ENCODE measurements around the gene KRTAP5-2.

KRTAP5-2 gene

DNA sequence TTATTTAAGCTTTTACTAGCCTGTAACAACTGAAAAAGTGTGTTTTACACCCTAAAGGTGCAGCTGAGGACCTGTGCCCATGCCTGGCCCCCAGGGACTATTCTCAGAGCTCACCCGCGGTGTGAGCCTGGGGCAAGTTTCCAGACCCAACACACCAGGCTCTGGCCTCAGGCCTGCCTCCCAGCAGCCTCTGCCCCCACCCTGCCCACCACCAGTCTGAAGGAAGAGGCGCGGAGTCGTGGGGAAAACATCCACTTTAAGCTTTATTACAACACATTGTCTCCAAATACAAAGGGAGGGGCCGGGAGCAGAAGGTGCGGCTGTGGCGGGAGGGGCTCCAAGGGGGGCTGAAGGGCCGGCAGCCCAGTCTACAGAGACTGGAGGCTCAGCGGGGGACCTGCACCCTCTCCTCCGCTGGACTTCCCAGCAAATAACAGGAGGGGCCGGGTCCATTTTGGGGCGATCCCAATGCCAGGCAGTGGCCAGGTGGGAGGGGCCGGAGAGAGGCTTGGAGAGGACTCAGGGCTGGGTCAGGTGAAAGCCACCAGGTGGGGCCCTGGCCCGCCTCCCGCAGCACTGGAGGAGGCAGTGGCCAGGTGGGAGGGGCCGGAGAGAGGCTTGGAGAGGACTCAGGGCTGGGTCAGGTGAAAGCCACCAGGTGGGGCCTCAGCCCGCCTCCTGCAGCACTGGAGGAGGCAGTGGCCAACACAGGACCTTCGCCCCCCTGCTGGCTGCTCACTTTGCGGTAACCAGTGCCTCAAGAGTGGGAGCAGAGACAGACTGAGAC lies 44.1 kb downstream of the KRTAP5-2 start:
- no peak overlapping the region for H3K27ac ChIP-seq
- no peak overlapping the region for H3K4me2 ChIP-seq
- peaks cover 29% of the 10 kb centered on the region; the same call in 1 of the 2 replicates for H3K27me3 ChIP-seq (ENCODE audit: insufficient read depth, low read depth)

DNA sequence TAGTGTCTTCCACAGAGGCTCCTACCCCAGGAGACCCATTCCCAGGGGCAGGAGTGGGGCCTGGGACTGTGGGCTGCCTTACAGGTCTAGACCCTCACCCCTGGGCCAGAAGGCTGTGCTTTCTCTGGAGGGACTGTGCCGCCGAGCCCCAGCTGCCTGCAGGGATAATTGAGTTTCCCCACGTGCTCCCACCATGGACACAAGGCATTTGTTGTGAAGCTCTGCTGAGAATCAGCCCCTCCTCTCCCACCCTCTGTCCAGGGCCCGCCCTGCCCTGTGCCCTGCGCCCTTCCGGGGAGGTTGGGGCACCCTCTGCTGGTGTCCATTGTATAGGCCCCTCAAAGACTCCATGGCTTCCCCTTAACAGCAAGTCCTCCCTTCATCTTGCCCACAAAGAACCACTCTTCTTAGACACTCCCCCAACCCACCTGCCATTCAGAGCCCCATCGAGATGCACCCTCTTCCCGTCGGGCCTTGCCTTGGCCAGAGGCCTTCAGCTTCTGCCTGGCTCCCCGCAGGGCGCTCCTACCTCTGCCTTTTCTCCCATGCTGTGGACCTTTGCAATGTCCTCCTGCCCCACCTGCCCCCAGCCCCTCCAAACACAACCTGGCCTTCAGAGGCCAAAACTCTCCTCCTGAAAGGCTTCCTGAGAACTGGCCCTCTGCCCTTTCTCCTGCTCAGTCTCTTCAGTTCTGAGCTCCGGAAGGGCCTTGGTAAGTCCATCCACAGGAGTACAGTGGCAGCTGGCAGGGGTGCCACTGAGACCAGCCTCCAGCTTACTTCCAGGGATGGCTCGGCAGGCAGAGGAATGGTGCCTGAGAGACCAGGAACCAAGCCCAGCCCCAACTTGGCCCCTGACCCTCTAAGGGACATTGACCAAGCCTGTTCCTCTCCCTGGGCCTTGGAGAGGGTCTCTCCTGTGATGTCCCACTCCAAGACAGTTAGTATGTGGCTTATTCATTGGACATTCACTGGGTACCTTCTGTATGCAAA lies 48.5 kb downstream of the KRTAP5-2 start:
- Histone ChIP-seq H3K4me1 (ENCODE audit: low read depth, poor library complexity, severe bottlenecking) (no peaks in the 10 kb centered on the region), H3K27me3 (ENCODE audit: insufficient read depth, low read depth) (peaks cover 65% of the 10 kb centered on the region), H3K27ac (no peak overlapping the region), H3K36me3 (ENCODE audit: insufficient read depth) (no peaks in the 10 kb centered on the region), H2AFZ (ENCODE audit: low read depth) (no peak overlapping the region), H3K9ac (no peak overlapping the region), H3K4me3 (IDR thresholded peaks at IDR 0.05; ENCODE audit: insufficient read depth, low read depth, low read length) (no peak overlapping the region), H3K79me2 (ENCODE audit: insufficient read depth, low read depth) (no peaks in the 10 kb centered on the region), H3K4me2 (no peak overlapping the region), H4K20me1 (ENCODE audit: insufficient read depth) (no peaks in the 10 kb centered on the region)
- TF ChIP-seq, protein P1, sequence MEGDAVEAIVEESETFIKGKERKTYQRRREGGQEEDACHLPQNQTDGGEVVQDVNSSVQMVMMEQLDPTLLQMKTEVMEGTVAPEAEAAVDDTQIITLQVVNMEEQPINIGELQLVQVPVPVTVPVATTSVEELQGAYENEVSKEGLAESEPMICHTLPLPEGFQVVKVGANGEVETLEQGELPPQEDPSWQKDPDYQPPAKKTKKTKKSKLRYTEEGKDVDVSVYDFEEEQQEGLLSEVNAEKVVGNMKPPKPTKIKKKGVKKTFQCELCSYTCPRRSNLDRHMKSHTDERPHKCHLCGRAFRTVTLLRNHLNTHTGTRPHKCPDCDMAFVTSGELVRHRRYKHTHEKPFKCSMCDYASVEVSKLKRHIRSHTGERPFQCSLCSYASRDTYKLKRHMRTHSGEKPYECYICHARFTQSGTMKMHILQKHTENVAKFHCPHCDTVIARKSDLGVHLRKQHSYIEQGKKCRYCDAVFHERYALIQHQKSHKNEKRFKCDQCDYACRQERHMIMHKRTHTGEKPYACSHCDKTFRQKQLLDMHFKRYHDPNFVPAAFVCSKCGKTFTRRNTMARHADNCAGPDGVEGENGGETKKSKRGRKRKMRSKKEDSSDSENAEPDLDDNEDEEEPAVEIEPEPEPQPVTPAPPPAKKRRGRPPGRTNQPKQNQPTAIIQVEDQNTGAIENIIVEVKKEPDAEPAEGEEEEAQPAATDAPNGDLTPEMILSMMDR (conservative IDR thresholded peaks at IDR 0.05; ENCODE audit: low read depth, low read length) = no peak

More for the DNA sequence above, 44.1 kb downstream of the KRTAP5-2 start:
- no peaks in the 10 kb centered on the region for H4K20me1 ChIP-seq (ENCODE audit: insufficient read depth)
- TF ChIP-seq, protein P1 (conservative IDR thresholded peaks at IDR 0.05; ENCODE audit: low read depth, low read length) = no peak
- H3K4me1 ChIP-seq (ENCODE audit: low read depth, poor library complexity, severe bottlenecking) = no peaks in the 10 kb centered on the region
- H3K36me3 ChIP-seq (ENCODE audit: insufficient read depth) = no peaks in the 10 kb centered on the region
- H3K9ac ChIP-seq = no peak overlapping the region
- H2AFZ ChIP-seq (ENCODE audit: low read depth) = no peak overlapping the region
- no peaks in the 10 kb centered on the region for H3K79me2 ChIP-seq (ENCODE audit: insufficient read depth, low read depth)
- no peak overlapping the region for H3K4me3 ChIP-seq (IDR thresholded peaks at IDR 0.05; ENCODE audit: insufficient read depth, low read depth, low read length)

DNA sequence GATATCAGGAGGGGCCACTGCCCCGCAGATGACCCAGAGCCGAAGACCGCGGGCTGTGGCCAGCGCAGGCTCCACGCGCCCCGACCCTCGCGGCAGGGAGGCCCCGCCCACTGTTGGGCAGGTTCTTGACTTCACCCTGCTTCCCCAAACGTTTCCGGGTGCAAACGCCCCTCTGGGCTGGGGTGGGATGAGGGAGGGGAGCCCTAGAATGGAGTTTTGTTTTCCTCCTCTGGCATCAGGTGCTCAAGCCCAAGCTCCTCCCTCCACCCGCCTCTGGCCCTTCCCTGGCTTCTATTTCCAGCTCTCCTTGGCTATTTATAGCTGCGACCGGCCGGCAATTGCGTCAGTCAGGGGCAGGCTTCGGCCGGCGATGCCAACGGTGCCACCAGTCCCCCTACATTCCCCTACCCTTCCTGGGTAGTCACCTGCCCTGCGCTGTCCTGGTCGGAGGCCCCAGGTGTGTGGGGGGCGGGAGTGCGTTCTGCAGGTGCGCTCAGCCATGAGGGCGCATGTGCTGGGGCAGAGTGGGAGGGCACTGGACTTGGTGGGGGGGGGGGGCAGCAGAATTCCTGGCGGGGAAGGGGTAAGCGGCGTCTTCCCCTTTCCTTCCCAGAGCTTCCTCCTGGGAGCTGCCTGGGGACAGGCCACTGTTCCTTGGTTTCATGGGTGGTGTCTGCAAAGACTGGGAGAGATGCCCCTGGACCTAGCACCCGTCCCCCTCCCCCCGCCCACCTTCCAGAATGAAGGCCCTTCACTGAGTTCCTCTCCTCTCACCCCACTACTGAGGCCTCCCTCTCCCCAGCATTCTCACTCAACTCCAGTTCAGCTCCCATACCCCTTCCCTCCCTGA lies 49.6 kb downstream of the KRTAP5-2 start:
- no peaks in the 10 kb centered on the region for H3K4me1 ChIP-seq (ENCODE audit: low read depth, poor library complexity, severe bottlenecking)
- TF ChIP-seq, protein P1 (conservative IDR thresholded peaks at IDR 0.05; ENCODE audit: low read depth, low read length) = no peak
- H3K4me3 ChIP-seq (IDR thresholded peaks at IDR 0.05; ENCODE audit: insufficient read depth, low read depth, low read length) = no peak overlapping the region
- no peak overlapping the region for H2AFZ ChIP-seq (ENCODE audit: low read depth)
- H3K27me3 ChIP-seq (ENCODE audit: insufficient read depth, low read depth) = peaks cover 66% of the 10 kb centered on the region
- no peak overlapping the region for H3K27ac ChIP-seq
- H3K79me2 ChIP-seq (ENCODE audit: insufficient read depth, low read depth) = no peaks in the 10 kb centered on the region
- H3K36me3 ChIP-seq (ENCODE audit: insufficient read depth) = no peaks in the 10 kb centered on the region
- no peak overlapping the region for H3K9ac ChIP-seq
- peak overlapping the region; percentile 6; the same call in 1 of the 2 replicates for H3K4me2 ChIP-seq
- H4K20me1 ChIP-seq (ENCODE audit: insufficient read depth) = no peaks in the 10 kb centered on the region
